ENCODE data around the gene C6orf15. TPM values are rescaled to one million over a fixed set of nuclear protein-coding genes. Genes with fewer than 3 reads are reported as not detected.
A peak's percentile ranks its signal among the peaks of the same experiment; 100 is the strongest.

Gene C6orf15
- total RNA-seq, 1 experiment from 2014 or later = not detected

GRCh38 chr6:31161216-31162126 is 49.1 kb upstream of the C6orf15 start (continued):
- TF ChIP-seq ZNF425 (CRISPR knock-in tag; conservative IDR thresholded peaks at IDR 0.05) (peak; percentile 87), ERG (CRISPR knock-in tag; IDR thresholded peaks at IDR 0.05) (peak; percentile 46; the same call in 1 of the 2 replicates), JUN (CRISPR knock-in tag; IDR thresholded peaks at IDR 0.05) (peak; percentile 43; the same call in 1 of the 2 replicates), NFATC4 (CRISPR knock-in tag; IDR thresholded peaks at IDR 0.05) (peak; percentile 47), KAT7 (CRISPR knock-in tag; IDR thresholded peaks at IDR 0.05; ENCODE audit: borderline replicate concordance) (no peak), ZNF671 (CRISPR knock-in tag; IDR thresholded peaks at IDR 0.05) (peak; percentile 26; the same call in 1 of the 2 replicates)
- TF ChIP-seq, protein P1, sequence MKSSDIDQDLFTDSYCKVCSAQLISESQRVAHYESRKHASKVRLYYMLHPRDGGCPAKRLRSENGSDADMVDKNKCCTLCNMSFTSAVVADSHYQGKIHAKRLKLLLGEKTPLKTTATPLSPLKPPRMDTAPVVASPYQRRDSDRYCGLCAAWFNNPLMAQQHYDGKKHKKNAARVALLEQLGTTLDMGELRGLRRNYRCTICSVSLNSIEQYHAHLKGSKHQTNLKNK (CRISPR knock-in tag; IDR thresholded peaks at IDR 0.05) = peak; percentile 34

DNA sequence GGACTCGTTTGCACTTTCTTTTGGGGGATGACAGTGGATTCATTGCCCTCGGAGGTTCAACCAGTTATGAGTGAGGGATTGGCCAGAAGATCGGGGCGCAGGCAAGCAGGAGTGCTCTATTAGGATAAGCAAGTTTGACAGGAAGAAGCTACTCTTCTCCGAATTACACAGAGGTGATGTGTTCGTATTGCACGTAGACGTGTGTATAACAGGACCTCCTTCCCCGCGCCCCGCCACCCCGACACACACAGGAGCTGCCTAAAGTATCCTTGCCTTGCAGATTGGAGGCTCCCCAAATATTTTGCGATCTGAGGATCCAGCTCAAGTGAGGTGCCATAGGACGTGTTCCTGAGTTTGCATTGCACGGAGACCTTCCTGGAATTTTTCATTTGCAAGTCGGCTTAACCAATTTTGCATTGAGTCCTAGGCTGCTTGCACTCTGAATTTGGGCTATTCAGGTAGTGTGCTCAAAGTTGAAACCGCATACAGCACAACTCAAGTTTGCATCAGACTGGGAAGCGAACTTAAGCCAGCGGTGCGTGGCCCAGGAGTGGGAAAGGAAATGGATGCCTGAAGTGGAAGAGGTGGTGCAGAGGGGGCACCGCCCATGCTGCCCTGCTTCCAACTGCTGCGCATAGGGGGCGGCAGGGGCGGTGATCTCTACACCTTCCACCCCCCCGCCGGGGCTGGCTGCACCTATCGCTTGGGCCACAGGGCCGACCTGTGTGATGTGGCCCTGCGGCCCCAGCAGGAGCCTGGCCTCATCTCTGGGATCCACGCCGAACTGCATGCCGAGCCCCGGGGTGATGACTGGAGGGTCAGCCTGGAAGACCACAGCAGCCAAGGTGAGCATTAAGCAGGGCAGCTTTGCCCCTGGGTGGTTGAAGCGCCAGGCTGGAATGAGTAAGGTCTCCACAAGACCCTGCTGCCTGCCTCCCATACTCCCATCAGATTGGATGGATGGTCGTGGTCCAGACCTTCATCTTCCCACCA is 46.8 kb upstream of the C6orf15 start:
- peaks cover 42% of the 10 kb centered on the region for H3K4me1 Mint-ChIP-seq
- DNase-seq (ENCODE audit: low spot score) (peak; percentile 70), ATAC-seq (peak; percentile 26)
- CTCF ChIA-PET = interaction anchor here (0.5 to 2.8 kb wide), 26 partner anchors 9 to 283 kb away, joined by 3 to 19 read pairs (median 5); no protein-coding TSS in a partner anchor
- TF ChIP-seq ZNF425 (CRISPR knock-in tag; conservative IDR thresholded peaks at IDR 0.05) (peak; percentile 77), JUN (CRISPR knock-in tag; IDR thresholded peaks at IDR 0.05) (no peak), NFATC4 (CRISPR knock-in tag; IDR thresholded peaks at IDR 0.05) (peak; percentile 68; the same call in 1 of the 2 replicates), ETV6 (CRISPR knock-in tag; IDR thresholded peaks at IDR 0.05) (peak; percentile 67; the same call in 1 of the 2 replicates), HMGA2 (CRISPR knock-in tag; IDR thresholded peaks at IDR 0.05) (no peak), EMX1 (CRISPR knock-in tag; IDR thresholded peaks at IDR 0.05) (no peak; the same call in 1 of the 2 replicates), CREB1 (CRISPR knock-in tag; IDR thresholded peaks at IDR 0.05) (0 out of 2 replicates have a peak, but pooled peaks have one; percentile 20), ZNF671 (CRISPR knock-in tag; IDR thresholded peaks at IDR 0.05) (peak; percentile 63), FOXP1 (CRISPR knock-in tag; IDR thresholded peaks at IDR 0.05; ENCODE audit: borderline replicate concordance) (peak; percentile 57; the same call in 1 of the 2 replicates), ZNF281 (CRISPR knock-in tag; IDR thresholded peaks at IDR 0.05) (0 out of 2 replicates have a peak, but pooled peaks have one; percentile 21), ERG (CRISPR knock-in tag; IDR thresholded peaks at IDR 0.05) (0 out of 2 replicates have a peak, but pooled peaks have one; percentile 22)
- TF ChIP-seq, protein P2, sequence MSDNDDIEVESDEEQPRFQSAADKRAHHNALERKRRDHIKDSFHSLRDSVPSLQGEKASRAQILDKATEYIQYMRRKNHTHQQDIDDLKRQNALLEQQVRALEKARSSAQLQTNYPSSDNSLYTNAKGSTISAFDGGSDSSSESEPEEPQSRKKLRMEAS (CRISPR knock-in tag; IDR thresholded peaks at IDR 0.05) = peak; percentile 35; the same call in 1 of the 2 replicates
- TF ChIP-seq, protein P3, sequence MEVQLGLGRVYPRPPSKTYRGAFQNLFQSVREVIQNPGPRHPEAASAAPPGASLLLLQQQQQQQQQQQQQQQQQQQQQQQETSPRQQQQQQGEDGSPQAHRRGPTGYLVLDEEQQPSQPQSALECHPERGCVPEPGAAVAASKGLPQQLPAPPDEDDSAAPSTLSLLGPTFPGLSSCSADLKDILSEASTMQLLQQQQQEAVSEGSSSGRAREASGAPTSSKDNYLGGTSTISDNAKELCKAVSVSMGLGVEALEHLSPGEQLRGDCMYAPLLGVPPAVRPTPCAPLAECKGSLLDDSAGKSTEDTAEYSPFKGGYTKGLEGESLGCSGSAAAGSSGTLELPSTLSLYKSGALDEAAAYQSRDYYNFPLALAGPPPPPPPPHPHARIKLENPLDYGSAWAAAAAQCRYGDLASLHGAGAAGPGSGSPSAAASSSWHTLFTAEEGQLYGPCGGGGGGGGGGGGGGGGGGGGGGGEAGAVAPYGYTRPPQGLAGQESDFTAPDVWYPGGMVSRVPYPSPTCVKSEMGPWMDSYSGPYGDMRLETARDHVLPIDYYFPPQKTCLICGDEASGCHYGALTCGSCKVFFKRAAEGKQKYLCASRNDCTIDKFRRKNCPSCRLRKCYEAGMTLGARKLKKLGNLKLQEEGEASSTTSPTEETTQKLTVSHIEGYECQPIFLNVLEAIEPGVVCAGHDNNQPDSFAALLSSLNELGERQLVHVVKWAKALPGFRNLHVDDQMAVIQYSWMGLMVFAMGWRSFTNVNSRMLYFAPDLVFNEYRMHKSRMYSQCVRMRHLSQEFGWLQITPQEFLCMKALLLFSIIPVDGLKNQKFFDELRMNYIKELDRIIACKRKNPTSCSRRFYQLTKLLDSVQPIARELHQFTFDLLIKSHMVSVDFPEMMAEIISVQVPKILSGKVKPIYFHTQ (CRISPR knock-in tag; IDR thresholded peaks at IDR 0.05) = 0 out of 2 replicates have a peak, but pooled peaks have one; percentile 12
- H3K9me3 Mint-ChIP-seq = no peaks in the 10 kb centered on the region
- H3K36me3 Mint-ChIP-seq = peaks cover 44% of the 10 kb centered on the region
- H3K4me3 Mint-ChIP-seq = peak overlapping the region; percentile 96
- H3K27me3 Mint-ChIP-seq (ENCODE audit: low read depth) = no peaks in the 10 kb centered on the region
- POLR2A ChIA-PET = interaction anchor here (0.7 to 3.6 kb wide), 6 partner anchors 11 to 254 kb away, joined by 3 to 44 read pairs (median 5); partner anchors contain the start of gene POU5F1
- peak overlapping the region; percentile 93; the same call in 1 of the 2 replicates for H3K27ac Mint-ChIP-seq

Measured in WTC11 (cell line).